ENCODE results near the gene OOSP3.

Gene OOSP3

DNA sequence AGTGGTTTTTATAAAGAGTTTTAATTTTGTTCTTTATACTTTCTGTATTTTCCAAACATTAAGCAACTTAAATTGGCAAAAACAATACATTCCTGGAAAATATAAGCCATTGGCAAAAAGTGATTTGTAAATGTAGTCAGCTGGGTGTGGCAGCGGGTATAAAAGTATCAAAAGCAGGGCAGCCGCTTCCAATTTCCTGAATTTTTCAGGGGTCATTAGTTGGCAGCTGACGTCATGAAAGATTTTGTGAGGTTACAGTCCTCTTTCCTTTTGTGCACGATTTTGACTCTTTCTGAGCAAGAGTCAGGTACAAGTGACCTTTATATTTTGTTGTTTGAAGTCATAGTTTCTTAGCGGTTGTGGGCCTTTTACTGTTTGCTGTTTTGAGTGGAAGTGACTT lies at the start of gene OOSP3:
Gene OOSP3 (plus strand): TSS at position 208 of the 400 bp plus-strand sequence. CDS start 27 bp downstream, at position 235.
- H3K9ac ChIP-seq (ENCODE audit: low read depth, low read length, poor library complexity, severe bottlenecking): no peak within 1 kb of the TSS
- H3K79me2 ChIP-seq (ENCODE audit: insufficient read depth, low read length): no peaks in the 10 kb centered on the region
- H4K20me1 ChIP-seq (ENCODE audit: insufficient read depth, low read length, poor library complexity, severe bottlenecking): no peaks in the 10 kb centered on the region
- H3K4me3 ChIP-seq (ENCODE audit: low read length, poor library complexity, severe bottlenecking): no peak within 1 kb of the TSS
- no peak within 1 kb of the TSS for H3K4me2 ChIP-seq (ENCODE audit: low read depth, low read length, poor library complexity, severe bottlenecking)
- H3F3A ChIP-seq (ENCODE audit: low read depth): no peaks in the 10 kb centered on the region
- no peaks in the 10 kb centered on the region for H3K9me3 ChIP-seq (ENCODE audit: insufficient read depth, low read depth, low read length)
- no peak for TF ChIP-seq CTCF (conservative IDR thresholded peaks at IDR 0.05; ENCODE audit: low read length)
- no peak for TF ChIP-seq EZH2phosphoT487 (IDR thresholded peaks at IDR 0.05; ENCODE audit: borderline replicate concordance)
- no peaks in the 10 kb centered on the region for H3K36me3 ChIP-seq (ENCODE audit: insufficient read depth, low read length)
- H3K4me1 ChIP-seq (ENCODE audit: insufficient read depth, low read length, poor library complexity, severe bottlenecking): no peaks in the 10 kb centered on the region
- no peaks in the 10 kb centered on the region for H3K9me2 ChIP-seq (replicated peaks; ENCODE audit: low read depth, low read length)
- no peak within 1 kb of the TSS for H2AFZ ChIP-seq (ENCODE audit: low read length)
- no peaks in the 10 kb centered on the region for H3K27me3 ChIP-seq (ENCODE audit: insufficient read depth, low read length, poor library complexity, severe bottlenecking)

GRCh38 chr11:59829358-59829757 lies 49.2 kb upstream of the OOSP3 start:
- Histone ChIP-seq H3F3A (ENCODE audit: low read depth) (no peaks in the 10 kb centered on the region), H3K4me2 (ENCODE audit: low read depth, low read length, poor library complexity, severe bottlenecking) (peak overlapping the region; percentile 33), H3K9me2 (replicated peaks; ENCODE audit: low read depth, low read length) (no peaks in the 10 kb centered on the region), H3K36me3 (ENCODE audit: insufficient read depth, low read length) (no peaks in the 10 kb centered on the region), H4K20me1 (ENCODE audit: insufficient read depth, low read length, poor library complexity, severe bottlenecking) (no peaks in the 10 kb centered on the region), H3K79me2 (ENCODE audit: insufficient read depth, low read length) (no peaks in the 10 kb centered on the region), H3K4me3 (ENCODE audit: low read length, poor library complexity, severe bottlenecking) (peak overlapping the region; percentile 0), H3K9ac (ENCODE audit: low read depth, low read length, poor library complexity, severe bottlenecking) (no peak overlapping the region), H3K4me1 (ENCODE audit: insufficient read depth, low read length, poor library complexity, severe bottlenecking) (peaks cover 10% of the 10 kb centered on the region), H3K9me3 (ENCODE audit: insufficient read depth, low read depth, low read length) (no peaks in the 10 kb centered on the region), H3K27me3 (ENCODE audit: insufficient read depth, low read length, poor library complexity, severe bottlenecking) (no peaks in the 10 kb centered on the region), H2AFZ (ENCODE audit: low read length) (no peak overlapping the region; the same call in 1 of the 2 replicates)
- TF ChIP-seq EZH2phosphoT487 (IDR thresholded peaks at IDR 0.05; ENCODE audit: borderline replicate concordance): no peak
- TF ChIP-seq CTCF (conservative IDR thresholded peaks at IDR 0.05; ENCODE audit: low read length): no peak

DNA sequence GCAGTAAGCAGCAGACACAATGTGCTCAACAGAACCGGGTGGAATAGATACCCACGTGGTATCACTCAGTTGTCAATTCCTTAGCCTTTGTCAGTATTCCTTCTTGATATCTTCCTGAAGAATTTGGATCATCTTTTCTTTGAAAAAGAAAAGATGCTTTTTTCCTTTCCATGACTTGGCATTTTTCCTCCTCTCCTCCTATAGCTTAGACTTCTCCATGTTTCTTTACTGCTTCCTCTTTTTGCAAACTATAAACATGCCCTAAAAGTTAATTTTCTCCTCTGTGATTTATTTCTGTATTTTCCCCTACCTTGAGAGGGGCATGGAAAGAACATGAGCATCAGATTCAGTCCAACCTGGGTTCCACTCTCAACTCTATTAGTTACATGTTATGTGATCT lies 45.0 kb upstream of the OOSP3 start:
- H2AFZ ChIP-seq (ENCODE audit: low read length): peak overlapping the region; percentile 30; the same call in 1 of the 2 replicates
- H3K4me1 ChIP-seq (ENCODE audit: insufficient read depth, low read length, poor library complexity, severe bottlenecking): peaks cover 10% of the 10 kb centered on the region
- no peak overlapping the region for H3K4me3 ChIP-seq (ENCODE audit: low read length, poor library complexity, severe bottlenecking)
- TF ChIP-seq CTCF (conservative IDR thresholded peaks at IDR 0.05; ENCODE audit: low read length): no peak
- no peak for TF ChIP-seq EZH2phosphoT487 (IDR thresholded peaks at IDR 0.05; ENCODE audit: borderline replicate concordance)
- no peaks in the 10 kb centered on the region for H3K79me2 ChIP-seq (ENCODE audit: insufficient read depth, low read length)
- no peaks in the 10 kb centered on the region for H3K36me3 ChIP-seq (ENCODE audit: insufficient read depth, low read length)
- H4K20me1 ChIP-seq (ENCODE audit: insufficient read depth, low read length, poor library complexity, severe bottlenecking): no peaks in the 10 kb centered on the region
- no peaks in the 10 kb centered on the region for H3K9me2 ChIP-seq (replicated peaks; ENCODE audit: low read depth, low read length)
- no peaks in the 10 kb centered on the region for H3F3A ChIP-seq (ENCODE audit: low read depth)
- H3K9me3 ChIP-seq (ENCODE audit: insufficient read depth, low read depth, low read length): no peaks in the 10 kb centered on the region
- no peak overlapping the region for H3K9ac ChIP-seq (ENCODE audit: low read depth, low read length, poor library complexity, severe bottlenecking)
- H3K27me3 ChIP-seq (ENCODE audit: insufficient read depth, low read length, poor library complexity, severe bottlenecking): no peaks in the 10 kb centered on the region
- no peak overlapping the region for H3K4me2 ChIP-seq (ENCODE audit: low read depth, low read length, poor library complexity, severe bottlenecking)

Data from Loucy (cell line).